CMK (cell line): Measurements from ENCODE around the gene LDB2.

Experiments
- DNase-seq: peaks from one replicate; pipeline ENCODE4 v3.0.0-alpha.2; 2010; ENCODE audit warnings: low read depth

Gene LDB2

DNA sequence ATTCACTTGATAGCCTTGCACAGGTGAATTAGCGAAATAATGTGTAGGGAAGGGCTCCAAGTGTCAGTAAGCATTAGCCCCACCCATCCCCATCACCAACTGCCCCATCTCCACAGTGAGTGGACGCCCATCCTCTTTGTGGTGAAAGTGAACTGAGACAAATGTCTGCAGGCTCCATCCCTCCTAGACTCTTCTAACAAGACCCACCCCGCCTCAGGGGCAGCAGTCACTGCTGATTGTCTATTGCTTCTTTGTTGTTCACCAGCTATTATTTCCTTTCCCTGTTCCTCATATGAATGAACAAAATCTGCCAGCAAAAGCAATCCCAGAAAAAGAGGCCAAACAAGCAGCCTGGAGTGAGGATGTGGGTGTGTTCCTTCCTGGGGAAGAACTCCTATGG lies 96.4 kb downstream of the LDB2 start:
- DNase-seq, result no peak

DNA sequence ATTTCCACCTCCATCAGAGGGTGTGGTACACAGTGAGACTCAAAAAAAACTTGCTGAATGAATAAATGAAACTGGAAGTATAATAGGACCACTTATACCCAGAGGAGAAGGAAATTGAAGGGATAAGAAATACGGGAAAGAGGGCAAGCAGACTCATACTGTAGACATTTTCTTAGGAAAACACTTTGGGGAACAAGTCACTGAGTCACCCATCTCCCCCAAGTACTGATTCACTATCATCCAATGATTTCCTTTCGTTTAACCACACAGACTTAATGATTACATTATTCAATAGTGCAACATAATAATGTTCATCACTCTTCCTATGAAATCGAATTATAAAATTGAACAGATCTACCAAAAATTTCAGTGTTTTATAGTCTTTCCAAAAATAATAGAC lies 97.1 kb downstream of the LDB2 start:
- no peak for DNase-seq

DNA sequence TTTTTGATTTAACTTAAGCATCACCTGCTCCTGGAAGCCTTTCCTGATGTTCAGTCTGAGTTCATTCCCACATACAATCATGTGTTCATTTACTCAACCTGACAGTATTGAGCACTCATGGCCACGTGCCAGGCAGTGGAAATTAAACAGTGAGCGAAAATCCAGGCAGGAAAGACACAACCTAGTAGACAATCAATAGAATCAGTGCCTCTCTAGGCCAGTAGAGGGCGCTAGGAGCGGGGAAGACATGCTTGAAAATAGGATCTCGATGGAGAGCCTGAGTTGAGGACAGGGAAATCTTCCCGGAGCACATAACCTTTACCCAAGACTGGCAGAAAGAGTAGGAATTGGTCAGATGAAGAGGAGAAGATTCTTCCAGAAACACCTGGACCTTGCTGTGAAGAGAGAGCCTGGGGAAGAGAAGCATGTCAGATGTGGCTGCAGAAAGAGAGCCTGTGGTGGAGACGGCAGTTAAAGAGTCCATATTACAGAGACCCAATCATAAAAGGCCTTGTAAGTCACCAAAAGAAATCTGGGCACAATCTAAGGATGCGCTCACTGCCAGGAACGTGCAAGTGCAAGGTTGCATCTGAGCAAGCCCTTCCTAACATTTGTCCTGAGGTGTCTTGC lies 103.5 kb downstream of the LDB2 start:
- DNase-seq, result peak; percentile 11

DNA sequence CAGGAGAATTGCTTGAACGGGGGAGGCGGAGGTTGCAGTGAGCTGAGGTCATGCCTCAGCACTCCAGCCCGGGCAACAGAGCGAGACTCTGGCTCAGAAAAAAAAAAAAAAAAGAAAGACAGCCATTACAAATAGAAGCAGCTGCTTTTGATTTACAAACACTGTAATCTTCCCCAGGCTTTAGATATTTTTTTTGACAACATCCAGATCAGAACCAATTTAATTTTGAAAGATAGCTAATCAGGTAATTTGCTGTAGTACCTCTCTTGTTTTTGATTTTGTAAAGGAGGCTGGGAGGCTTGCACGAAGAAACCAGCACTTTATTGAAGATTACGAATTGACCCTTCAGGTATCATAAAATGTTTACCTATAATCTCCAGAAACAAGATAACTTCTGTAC lies 107.0 kb downstream of the LDB2 start:
- DNase-seq, result no peak

DNA sequence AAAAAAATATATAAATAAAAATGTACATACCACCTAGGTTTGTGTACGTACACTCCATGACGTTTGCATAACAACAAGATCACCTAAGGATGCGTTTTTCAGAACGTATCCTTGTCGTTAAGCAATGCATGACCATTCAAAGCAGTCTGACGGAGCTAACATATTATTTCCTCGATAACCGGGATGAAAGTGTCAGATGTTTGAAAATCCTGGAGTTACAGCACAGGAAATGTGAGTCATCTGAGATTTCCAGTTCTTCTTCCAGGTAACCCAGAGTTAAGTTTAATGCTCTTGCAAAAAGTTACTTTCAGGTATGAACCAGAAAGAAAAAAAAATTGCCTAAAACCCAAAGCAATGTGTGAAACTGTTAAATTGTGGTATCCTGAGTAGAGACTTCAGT lies 107.9 kb downstream of the LDB2 start:
- no peak for DNase-seq

DNA sequence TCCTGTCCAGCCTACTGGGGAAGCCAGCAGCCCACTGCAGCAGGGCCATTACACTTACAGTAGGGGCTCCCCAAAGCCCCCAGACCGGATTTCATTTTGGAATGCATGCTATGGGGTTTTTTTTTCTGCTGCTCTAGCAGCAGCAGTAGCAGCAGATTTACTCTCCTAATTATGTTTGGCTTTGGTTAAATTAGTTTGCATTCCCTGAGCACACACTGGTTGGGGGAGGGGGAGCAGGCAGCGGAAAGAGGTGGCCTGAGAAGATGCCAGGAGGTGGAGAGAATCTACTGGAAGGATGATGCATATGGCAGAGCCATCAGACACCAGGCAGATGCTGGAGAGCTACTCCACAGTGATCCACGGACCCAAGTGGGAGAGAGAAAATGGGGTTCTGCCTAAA lies 109.6 kb downstream of the LDB2 start:
- DNase-seq, result no peak

DNA sequence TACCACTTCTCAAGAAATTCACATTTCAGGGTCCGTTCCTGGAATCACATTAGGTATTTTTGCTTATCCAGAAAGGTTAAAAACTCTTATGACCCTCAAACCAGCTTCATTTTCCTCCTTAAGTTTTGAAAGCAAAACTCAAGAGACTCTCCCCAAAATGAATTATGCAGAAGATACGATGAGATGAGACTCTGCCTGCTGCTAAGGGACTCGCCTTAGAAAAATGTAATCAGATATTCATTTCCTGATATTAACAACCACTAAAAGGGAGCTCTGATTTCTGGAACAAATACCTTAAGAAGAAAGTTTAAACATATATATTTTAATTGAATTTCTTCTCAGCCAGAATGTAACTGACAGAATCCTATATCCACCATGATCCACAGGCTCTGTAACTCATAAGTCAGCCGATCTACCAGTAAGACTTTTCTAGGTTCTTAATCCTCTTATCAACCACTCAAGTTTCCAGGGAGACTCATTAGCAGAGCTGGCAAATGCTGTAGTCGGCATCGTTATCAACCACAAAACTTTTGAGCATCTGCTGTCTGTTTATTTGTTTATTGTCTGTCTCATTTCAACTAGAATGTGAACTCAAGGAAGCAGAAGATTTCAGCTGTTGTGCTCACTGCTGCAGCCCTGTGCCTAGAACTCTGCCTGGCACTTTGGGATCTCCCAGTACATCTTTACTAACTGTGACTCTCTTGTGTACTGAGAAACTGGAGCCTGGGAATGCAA lies 112.5 kb downstream of the LDB2 start:
- no peak for DNase-seq

DNA sequence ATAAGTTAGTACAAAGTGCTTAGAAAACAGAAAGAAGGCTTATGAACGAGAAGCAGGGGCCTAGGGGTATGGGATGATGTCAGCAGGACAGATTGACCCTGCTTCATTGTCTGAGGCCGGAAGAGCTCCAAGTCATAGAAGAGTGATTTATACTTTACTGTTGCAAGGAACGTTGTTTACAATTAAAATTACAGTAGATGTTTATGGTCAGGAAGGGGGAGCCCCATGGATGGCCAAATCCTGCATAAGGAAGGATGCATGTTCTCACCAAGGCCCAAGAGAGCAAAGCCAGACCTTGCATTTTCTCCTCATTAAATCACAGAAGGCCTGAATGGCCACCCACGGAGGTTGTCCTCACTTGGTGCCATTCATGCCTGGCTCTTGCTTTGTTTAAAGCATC lies 115.3 kb downstream of the LDB2 start:
- DNase-seq, result no peak

DNA sequence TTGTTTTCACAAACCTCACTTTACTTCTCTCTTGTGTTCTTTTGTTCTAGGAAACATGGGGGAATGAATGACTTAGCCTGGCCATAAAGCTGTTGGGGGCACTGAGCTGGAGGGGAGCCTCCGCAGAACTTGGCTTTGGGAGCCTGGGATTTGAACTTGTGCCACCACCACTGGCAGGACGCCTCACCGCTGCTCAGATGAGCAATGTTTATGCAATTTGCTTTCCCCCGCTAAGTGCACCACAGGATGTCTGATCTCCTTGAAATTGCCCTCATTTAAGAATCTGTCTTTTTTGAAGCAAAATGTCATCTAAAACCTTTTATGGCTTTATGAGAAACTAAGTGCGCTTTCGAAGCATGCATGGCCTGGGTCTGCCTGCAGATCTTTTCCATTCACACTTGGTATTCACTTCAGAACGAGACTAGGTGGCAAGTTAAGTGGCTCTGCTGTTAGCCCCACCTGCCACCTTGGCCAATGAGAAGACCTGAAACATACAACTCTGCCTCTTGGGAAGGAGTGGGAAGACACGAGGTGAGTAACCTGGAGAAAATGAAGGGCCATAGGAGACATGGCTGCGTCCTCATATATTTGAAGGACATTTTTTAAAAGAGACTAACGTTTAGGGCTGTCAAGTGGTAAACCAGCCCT lies 119.3 kb downstream of the LDB2 start:
- DNase-seq, result no peak

DNA sequence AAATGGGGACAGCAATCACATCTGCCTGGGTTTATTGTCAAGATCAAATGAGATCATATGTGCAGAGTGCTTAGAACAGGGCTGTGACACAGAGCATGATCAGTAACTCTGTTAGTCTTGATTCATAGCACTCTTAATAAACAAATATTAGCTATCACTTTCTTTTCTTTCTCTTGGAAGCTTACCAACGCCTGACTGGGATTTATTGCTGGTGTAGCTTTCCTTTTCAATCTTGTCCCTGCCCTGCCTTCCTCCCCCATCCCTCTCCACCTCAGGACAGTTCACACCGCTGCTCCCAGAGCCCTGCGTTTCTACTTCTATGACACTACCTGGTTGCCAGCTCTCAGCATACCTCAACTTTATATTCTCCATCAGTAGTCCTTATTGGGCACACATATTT lies 120.7 kb downstream of the LDB2 start:
- DNase-seq, result no peak

DNA sequence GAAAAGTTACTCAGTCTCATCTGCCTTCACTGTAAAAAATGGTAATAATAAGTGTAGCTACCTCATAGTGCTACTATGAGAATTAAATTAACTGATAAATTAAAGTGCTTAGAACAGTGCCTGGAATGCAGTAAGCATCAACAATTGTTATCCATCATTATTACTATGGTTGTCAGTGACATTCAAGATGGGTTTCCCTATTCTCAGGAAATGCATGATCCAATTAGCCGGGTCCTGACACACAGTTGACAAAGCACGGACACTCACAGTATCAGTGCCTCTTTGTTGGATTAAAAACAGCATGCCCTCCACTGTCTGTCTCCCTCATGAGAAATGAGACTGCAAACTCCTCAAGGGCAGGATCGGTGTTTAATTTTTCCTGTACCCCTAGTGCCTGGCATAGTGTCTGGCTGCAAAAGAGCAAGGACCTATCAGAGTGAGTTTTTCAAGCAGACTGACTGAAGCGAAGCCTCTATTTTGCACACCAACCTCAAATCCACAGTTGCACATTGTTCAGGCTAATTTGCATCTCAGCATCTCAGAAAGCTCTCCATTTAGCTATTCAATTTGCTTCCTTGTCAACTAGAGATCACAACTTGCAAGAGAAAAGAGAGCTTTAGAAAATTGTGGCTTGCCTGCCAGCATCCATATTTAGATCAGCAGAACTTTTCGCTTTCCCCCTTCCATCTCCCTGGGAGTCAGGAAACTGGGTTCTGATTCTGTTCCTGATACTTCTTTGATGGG lies 122.9 kb downstream of the LDB2 start:
- no peak for DNase-seq

DNA sequence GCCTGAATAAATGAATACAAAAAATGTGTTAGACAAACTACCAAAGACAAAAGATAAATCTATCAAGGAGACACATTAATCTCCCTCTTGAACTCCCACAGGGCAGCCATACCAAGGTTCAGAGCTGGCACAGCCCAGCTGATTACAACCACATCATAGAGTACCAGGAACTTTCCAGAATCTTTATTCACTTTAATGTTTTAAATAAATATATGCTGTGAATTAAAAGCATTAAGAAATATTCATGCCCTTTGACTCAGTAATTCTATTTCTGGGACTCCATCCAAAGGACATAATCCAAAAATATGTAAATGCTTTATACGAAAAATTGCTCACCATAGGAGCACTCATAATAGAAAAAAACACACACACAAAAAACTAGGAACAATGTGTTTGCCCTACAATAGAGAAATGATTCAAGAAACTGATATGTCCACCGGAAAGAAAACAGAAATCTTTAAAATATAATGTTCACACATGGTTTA lies 126.0 kb downstream of the LDB2 start:
- DNase-seq, result no peak

DNA sequence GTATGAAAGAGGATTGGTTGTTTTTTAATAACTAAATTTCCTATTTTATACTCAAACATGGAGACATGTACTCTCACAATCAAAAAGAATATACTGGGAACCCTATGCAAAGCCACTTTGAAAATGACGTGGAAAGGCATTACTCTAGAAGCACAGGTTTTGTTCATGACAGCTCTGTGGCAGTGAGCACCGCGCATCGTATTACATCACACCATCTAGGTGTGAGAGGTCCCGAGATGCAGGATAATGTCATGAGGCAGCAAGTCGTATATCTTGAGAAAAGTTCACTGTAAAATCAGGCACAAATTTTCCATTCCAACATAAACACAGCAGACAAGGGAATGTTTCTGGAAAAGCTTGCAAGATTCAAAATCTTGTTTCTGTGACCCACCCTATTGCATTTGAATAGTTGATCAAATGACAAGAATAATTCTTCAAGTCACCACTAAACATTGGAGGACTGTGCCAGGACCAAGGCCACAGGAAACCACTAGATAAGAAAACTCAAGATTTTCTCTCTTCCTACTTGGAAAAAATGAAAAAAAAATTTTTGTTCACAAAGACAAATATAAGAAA lies 127.6 kb downstream of the LDB2 start:
- no peak for DNase-seq

DNA sequence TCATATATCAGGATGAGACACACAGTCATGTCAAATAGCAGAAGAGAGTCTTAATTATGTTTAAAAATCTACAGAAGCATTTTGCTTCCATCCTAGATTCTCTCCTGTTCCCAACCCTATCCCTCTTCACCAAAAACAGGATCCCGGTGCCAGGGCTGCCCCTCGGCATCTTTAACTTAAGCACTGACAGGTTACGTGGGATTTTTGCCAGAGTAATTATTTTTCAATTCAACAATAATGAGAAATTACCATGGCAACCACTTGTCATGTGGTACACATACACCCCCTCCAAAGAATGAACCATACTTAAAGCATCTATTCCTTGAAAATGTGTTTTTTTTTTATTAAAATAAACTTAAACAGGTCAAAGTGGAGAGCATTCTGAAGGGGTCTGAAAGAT lies 130.6 kb downstream of the LDB2 start:
- DNase-seq, result no peak

DNA sequence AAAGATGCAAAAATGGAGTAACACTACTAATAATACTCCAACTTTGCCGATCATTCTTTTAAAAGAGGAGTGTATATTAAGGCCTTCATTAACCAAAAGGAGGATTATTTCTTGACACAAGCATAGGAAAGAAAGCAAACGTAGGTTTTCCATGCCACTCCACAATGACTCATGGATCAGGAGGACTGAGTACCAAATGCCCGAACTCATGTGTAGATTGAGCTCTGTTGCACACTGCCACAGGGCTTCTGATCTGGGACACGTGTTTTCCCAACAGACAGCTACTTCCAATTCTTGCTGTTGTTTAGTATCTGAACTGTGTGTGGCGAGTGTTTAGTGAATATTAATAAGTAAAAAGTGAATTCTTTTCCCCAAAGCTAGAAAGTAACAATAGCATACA lies 131.2 kb downstream of the LDB2 start:
- no peak for DNase-seq

DNA sequence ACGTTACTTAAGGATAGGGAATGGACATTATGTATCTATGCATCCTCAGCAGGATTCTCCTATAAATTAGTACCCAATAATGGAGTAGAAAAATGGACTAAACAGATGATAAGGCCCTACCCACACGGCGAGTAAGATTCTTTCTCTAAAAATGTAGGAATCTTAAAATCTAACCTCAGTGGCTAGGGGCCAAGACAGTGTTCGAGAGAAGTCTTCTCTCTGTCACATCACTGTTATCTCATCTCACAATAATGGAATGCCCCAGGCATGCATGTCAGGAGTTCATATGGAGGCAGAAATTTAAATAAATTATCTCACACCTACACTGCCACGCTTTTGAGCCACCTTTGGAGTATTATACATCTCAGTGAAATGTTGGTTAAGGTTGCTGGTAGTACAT lies 132.9 kb downstream of the LDB2 start:
- DNase-seq, result no peak

DNA sequence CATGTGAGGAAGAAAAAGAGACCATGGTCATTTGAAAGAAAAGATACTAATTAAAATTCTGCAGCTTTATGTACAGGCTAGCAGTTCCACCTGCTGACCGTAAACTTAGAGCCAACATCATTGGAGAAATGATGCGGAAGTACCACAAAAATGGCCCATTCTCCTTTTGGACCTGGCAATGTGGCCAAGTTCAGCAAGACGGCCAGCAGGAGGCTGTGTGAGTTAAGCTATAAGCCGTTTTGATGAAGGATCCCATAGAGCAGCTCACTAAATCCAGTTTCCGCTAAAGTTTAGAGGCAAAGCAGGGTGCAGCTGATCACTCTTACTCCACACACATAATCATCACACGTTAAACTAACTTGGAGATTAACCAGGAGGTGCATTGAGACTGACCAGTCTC lies 133.8 kb downstream of the LDB2 start:
- no peak for DNase-seq

DNA sequence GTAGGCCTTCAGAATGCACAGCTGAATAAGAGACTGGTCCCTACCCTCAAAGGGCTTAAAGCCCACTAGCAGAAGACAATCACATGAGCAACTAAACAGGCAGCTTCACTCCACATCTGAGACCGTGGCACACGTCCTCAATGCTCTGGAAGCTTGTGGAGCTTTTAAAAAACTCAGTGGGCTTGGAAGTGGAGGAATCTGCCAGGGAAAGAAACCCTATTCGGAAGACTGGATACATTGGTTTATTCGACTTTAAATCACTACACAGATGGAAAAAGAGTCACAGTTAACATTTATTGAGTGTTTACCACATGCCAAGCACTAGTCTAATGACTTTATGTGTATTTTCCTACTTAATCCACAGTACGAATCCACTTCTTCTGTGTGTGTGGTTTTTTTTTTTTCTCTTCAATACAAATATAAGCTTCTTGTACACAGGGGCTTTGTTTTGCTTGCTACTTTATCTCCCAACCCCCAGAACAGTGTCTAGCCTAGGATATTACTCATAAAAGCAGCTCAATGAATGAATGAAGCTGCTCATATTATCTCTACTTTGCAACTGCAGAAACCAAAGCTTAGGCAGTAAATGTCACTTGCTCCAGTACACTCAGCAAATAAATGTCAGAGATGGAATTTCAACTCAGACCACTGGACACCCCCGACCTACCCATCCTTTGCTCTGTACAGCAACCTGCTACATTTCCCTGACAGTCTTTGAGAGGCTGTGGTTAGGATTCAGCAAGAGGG lies 137.7 kb downstream of the LDB2 start:
- DNase-seq, result no peak

DNA sequence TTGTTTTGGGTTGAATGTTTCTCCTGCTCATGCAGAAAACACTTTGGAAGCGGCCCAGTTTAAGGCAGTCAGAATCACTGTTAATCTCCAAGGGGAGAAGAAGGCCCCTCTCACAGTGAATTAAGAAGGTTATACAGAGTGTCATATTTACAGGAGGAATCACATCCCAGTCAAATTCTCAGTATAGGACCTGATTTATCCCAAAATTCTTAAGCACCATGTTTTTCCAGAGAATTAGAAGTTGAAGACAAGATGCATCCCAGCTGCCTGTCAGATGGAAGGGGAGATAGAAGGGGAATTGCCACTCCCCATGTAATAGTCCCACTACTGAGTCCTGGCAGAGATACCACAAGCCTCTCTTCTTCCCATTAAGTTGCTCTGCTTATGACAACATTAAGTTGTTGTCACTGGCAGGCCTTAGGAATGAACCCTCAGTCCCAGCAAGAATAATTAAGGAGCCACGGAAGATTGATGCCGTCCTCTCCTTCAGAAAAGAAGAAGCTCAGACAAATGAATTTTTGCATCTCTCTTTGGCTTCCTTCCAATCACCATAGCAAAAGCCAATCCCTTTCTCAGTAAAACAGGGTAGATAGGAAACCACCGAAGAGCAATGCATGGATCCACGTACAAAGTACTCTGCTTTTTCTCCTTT lies 138.4 kb downstream of the LDB2 start:
- no peak for DNase-seq

DNA sequence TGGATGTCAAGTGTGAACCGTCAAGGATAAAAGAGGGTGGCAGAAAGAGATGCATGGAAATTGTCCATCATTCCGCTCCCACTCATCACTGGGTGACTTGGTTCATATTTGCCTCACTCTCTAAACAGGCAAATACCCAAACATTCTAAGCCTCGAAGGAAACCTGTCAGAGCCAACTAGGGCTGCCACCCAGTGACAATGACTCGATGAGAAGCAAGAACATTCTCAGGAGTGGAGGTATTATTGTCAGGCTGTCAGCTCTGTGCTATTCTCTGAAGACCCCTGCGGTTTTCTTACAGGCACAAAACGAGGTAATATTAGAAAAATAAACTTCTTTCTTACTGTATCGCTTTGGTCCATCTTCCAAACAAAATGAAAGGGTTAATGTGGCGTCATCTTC lies 139.6 kb downstream of the LDB2 start:
- no peak for DNase-seq

DNA sequence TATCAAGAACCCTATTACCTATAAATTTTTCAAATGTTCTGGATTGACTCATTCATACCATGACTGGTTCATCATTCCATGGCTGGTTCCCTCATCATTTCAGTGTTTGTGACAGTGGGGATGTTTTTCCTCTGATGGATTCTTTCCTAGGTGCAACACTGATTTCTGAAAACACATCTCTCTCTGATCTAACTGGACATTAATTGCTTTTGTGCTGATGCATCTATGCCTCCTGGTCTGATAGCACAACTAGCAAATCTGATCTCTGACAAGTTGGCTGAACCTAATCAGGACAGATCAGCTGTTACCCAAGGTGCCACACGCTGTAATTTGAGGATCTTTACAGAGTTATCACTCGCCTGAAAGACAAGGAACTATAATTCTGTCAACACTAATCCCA lies 140.2 kb downstream of the LDB2 start:
- no peak for DNase-seq
